ENCODE data around the gene ITGAX. TPM values are rescaled to one million over a fixed set of nuclear protein-coding genes. Genes with fewer than 3 reads are reported as not detected.
A peak's percentile ranks its signal among the peaks of the same experiment; 100 is the strongest.

The ITGAX gene
- polyA plus RNA-seq, 4 donors, result 0.22 to 2.5 (median 1.1) TPM

DNA sequence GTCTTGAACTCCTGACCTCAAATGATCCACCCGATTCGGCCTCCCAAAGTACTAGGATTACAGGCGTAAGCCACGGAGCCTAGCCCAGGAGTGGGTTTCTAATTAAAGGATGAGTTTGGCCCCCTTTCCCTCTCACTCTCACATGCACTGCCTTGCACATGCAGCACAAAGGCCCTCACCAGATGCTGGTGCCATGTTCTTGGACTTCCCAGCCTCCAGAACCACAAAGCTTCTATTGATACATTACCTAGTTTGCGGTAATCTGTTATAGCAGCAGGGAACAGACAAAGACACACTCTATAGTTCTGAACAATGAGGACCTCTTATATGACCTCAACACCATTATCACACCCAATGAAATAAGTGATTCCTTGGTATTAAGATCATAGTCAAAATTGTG lies 20.3 kb downstream of the ITGAX start:
- no peak overlapping the region for H3K27ac ChIP-seq (ENCODE audit: low read depth in 1 of 3, low read length in 2 of 3)
- H3K4me3 ChIP-seq (ENCODE audit: low read depth in 1 of 3, low read length in 3 of 3), result no peak overlapping the region
- DNase-seq, result no peak
- H3K9me3 ChIP-seq (ENCODE audit: control insufficient read depth in 2 of 2, insufficient read depth in 1 of 2, low read depth in 1 of 2, low read length in 1 of 2), result peaks cover 0 to 5% of the 10 kb centered on the region in 2 donors
- H3K4me1 ChIP-seq (ENCODE audit: control insufficient read depth in 3 of 3, insufficient read depth in 2 of 3, low read depth in 1 of 3, low read length in 2 of 3), result peaks cover 0 to 8% (median 0%) of the 10 kb centered on the region in 3 donors
- no peaks in the 10 kb centered on the region for H3K36me3 ChIP-seq (ENCODE audit: control insufficient read depth in 3 of 3, insufficient read depth in 2 of 3, low read depth in 1 of 3, low read length in 3 of 3)
- 94 to 99% (median 98%) methylated on average over 5 of the region's 5 CpGs for WGBS, 3 donors
- no peak for FAIRE-seq
- H3K27me3 ChIP-seq (ENCODE audit: control insufficient read depth in 3 of 3, insufficient read depth in 3 of 3, low read length in 3 of 3), result no peaks in the 10 kb centered on the region

DNA sequence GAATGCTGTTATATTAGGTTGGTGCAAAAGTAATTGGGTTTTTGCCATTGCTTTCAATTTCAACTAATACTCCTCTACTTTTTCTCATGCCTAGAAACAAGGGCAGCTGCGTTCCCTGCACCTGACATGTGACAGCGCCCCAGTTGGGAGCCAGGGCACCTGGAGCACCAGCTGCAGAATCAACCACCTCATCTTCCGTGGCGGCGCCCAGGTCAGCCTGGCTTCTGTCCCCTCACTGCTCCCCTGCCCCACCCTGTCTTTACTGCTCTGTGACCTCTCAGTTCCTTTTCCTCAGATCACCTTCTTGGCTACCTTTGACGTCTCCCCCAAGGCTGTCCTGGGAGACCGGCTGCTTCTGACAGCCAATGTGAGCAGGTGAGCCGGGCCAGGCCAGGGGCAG lies 21.7 kb downstream of the ITGAX start:
- no peak for FAIRE-seq
- no peak overlapping the region for H3K4me3 ChIP-seq (ENCODE audit: low read depth in 1 of 3, low read length in 3 of 3)
- H3K27ac ChIP-seq (ENCODE audit: low read depth in 1 of 3, low read length in 2 of 3), result no peak overlapping the region
- no peaks in the 10 kb centered on the region for H3K27me3 ChIP-seq (ENCODE audit: control insufficient read depth in 3 of 3, insufficient read depth in 3 of 3, low read length in 3 of 3)
- peaks cover 0 to 8% (median 0%) of the 10 kb centered on the region in 3 donors for H3K4me1 ChIP-seq (ENCODE audit: control insufficient read depth in 3 of 3, insufficient read depth in 2 of 3, low read depth in 1 of 3, low read length in 2 of 3)
- DNase-seq, result peak; percentile 42 to 75
- WGBS, 3 donors, result 24 to 58% (median 25%) methylated on average over 8 of the region's 8 CpGs
- H3K36me3 ChIP-seq (ENCODE audit: control insufficient read depth in 3 of 3, insufficient read depth in 2 of 3, low read depth in 1 of 3, low read length in 3 of 3), result no peaks in the 10 kb centered on the region
- H3K9me3 ChIP-seq (ENCODE audit: control insufficient read depth in 2 of 2, insufficient read depth in 1 of 2, low read depth in 1 of 2, low read length in 1 of 2), result peaks cover 0 to 5% of the 10 kb centered on the region in 2 donors

DNA sequence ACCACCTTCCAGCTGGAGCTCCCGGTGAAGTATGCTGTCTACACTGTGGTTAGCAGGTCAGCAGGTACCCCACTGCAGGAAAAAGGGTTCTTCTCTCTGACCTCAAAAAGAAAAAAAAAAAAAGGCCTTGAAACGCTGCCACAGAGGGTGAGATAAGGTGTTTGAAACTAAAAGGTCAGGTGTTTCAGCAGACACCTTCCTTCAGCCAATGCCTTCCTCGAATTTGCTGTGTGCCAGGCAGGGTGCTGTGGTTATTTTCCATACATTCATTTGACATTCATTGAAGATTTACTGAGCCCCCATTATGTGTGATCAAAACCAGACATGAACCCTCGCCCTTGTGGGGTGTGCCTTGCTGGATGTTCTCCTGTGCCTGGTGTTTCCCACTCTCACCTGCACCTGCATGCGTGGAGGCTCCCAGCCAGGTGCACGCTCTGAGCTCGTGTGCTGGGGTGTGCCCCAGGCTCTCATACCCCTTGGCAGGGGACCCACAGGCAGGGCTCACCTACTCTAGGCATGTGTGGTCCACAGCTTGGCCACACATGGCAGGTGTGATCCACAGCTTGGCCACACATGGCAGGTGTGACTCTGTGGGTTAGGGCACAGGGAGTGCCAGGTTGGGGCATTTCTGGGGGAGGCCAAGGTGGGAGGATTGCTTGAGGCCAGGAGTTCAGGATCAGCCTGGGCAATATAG lies 22.4 kb downstream of the ITGAX start:
- no peaks in the 10 kb centered on the region for H3K27me3 ChIP-seq (ENCODE audit: control insufficient read depth in 3 of 3, insufficient read depth in 3 of 3, low read length in 3 of 3)
- peaks cover 0 to 5% of the 10 kb centered on the region in 2 donors for H3K9me3 ChIP-seq (ENCODE audit: control insufficient read depth in 2 of 2, insufficient read depth in 1 of 2, low read depth in 1 of 2, low read length in 1 of 2)
- H3K27ac ChIP-seq (ENCODE audit: low read depth in 1 of 3, low read length in 2 of 3), result no peak overlapping the region
- H3K36me3 ChIP-seq (ENCODE audit: control insufficient read depth in 3 of 3, insufficient read depth in 2 of 3, low read depth in 1 of 3, low read length in 3 of 3), result no peaks in the 10 kb centered on the region
- WGBS, 3 donors, result 12 to 50% (median 21%) methylated on average over 7 of the region's 7 CpGs
- FAIRE-seq, result no peak
- peaks cover 0 to 8% (median 0%) of the 10 kb centered on the region in 3 donors for H3K4me1 ChIP-seq (ENCODE audit: control insufficient read depth in 3 of 3, insufficient read depth in 2 of 3, low read depth in 1 of 3, low read length in 2 of 3)
- no peak overlapping the region for H3K4me3 ChIP-seq (ENCODE audit: low read depth in 1 of 3, low read length in 3 of 3)
- DNase-seq, result peak in 1 of 2 donors; percentile 31

DNA sequence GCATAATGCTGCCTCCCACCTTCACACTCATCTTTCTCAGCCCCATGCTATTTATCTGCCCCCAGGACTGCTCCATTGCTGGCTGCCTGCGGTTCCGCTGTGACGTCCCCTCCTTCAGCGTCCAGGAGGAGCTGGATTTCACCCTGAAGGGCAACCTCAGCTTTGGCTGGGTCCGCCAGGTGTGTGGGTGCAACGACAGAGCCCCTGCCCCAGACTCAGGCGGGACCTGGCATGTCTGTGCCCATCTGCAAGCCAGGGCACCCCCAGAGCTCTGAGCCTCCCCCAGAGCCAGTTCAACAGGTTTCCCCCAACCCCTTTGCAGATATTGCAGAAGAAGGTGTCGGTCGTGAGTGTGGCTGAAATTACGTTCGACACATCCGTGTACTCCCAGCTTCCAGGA lies 25.2 kb downstream of the ITGAX start:
- Histone ChIP-seq H3K36me3 (ENCODE audit: control insufficient read depth in 3 of 3, insufficient read depth in 2 of 3, low read depth in 1 of 3, low read length in 3 of 3) (no peaks in the 10 kb centered on the region), H3K4me3 (ENCODE audit: low read depth in 1 of 3, low read length in 3 of 3) (no peak overlapping the region), H3K4me1 (ENCODE audit: control insufficient read depth in 3 of 3, insufficient read depth in 2 of 3, low read depth in 1 of 3, low read length in 2 of 3) (peaks cover 0 to 8% (median 0%) of the 10 kb centered on the region in 3 donors), H3K27ac (ENCODE audit: low read depth in 1 of 3, low read length in 2 of 3) (no peak overlapping the region), H3K27me3 (ENCODE audit: control insufficient read depth in 3 of 3, insufficient read depth in 3 of 3, low read length in 3 of 3) (no peaks in the 10 kb centered on the region), H3K9me3 (ENCODE audit: control insufficient read depth in 2 of 2, insufficient read depth in 1 of 2, low read depth in 1 of 2, low read length in 1 of 2) (peaks cover 0 to 1% of the 10 kb centered on the region in 2 donors)
- no peak for DNase-seq
- WGBS, 3 donors, result 59 to 79% (median 70%) methylated on average over 12 of the region's 12 CpGs
- no peak for FAIRE-seq

DNA sequence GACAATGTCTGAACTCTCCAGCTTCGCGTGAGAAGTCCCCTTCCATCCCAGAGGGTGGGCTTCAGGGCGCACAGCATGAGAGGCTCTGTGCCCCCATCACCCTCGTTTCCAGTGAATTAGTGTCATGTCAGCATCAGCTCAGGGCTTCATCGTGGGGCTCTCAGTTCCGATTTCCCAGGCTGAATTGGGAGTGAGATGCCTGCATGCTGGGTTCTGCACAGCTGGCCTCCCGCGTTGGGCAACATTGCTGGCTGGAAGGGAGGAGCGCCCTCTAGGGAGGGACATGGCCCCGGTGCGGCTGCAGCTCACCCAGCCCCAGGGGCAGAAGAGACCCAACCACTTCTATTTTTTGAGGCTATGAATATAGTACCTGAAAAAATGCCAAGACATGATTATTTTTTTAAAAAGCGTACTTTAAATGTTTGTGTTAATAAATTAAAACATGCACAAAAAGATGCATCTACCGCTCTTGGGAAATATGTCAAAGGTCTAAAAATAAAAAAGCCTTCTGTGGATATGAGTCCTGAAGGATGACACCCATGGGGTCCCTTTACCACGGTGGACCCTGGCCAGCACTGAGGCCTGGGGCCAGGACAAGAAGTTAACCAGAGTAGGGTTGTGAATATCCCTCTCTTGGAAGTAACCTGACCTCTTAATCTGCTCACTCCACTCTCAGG lies 27.6 kb downstream of the ITGAX start:
- peak; percentile 65 to 77 for DNase-seq
- peaks cover 0 to 8% (median under 1%) of the 10 kb centered on the region in 3 donors for H3K4me1 ChIP-seq (ENCODE audit: control insufficient read depth in 3 of 3, insufficient read depth in 2 of 3, low read depth in 1 of 3, low read length in 2 of 3)
- FAIRE-seq, result no peak
- no peaks in the 10 kb centered on the region for H3K36me3 ChIP-seq (ENCODE audit: control insufficient read depth in 3 of 3, insufficient read depth in 2 of 3, low read depth in 1 of 3, low read length in 3 of 3)
- no peak overlapping the region for H3K27ac ChIP-seq (ENCODE audit: low read depth in 1 of 3, low read length in 2 of 3)
- no peaks in the 10 kb centered on the region for H3K9me3 ChIP-seq (ENCODE audit: control insufficient read depth in 2 of 2, insufficient read depth in 1 of 2, low read depth in 1 of 2, low read length in 1 of 2)
- WGBS, 3 donors, result 25 to 32% (median 27%) methylated on average over 14 of the region's 14 CpGs
- no peaks in the 10 kb centered on the region for H3K27me3 ChIP-seq (ENCODE audit: control insufficient read depth in 3 of 3, insufficient read depth in 3 of 3, low read length in 3 of 3)
- H3K4me3 ChIP-seq (ENCODE audit: low read depth in 1 of 3, low read length in 3 of 3), result no peak overlapping the region

DNA sequence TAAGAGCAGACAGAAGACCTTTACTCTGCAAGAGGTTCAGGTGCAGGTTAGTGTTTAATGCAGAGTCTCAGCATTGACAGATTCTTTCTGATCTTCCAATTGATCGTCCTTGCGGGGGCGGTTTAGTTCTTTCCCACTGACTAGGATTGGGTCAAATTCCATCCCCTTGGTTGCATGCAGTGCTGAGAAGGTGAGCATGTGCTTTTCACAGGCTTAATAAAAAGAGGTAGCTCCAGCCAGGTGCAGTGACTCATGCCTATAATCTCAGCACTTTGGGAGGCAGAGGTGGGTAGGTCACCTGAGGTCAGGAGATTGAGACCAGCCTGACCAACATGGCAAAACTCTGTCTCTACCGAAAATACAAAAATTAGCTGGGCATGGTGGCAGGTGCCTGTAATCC lies 30.7 kb downstream of the ITGAX start:
- peak; percentile 67 to 77 for DNase-seq
- H3K9me3 ChIP-seq (ENCODE audit: control insufficient read depth in 2 of 2, insufficient read depth in 1 of 2, low read depth in 1 of 2, low read length in 1 of 2), result no peaks in the 10 kb centered on the region
- FAIRE-seq, result no peak
- H3K4me1 ChIP-seq (ENCODE audit: control insufficient read depth in 3 of 3, insufficient read depth in 2 of 3, low read depth in 1 of 3, low read length in 2 of 3), result peaks cover 0 to 8% (median 0%) of the 10 kb centered on the region in 3 donors
- no peak overlapping the region for H3K27ac ChIP-seq (ENCODE audit: low read depth in 1 of 3, low read length in 2 of 3)
- no peaks in the 10 kb centered on the region for H3K27me3 ChIP-seq (ENCODE audit: control insufficient read depth in 3 of 3, insufficient read depth in 3 of 3, low read length in 3 of 3)
- no peak overlapping the region for H3K4me3 ChIP-seq (ENCODE audit: low read depth in 1 of 3, low read length in 3 of 3)
- no peaks in the 10 kb centered on the region for H3K36me3 ChIP-seq (ENCODE audit: control insufficient read depth in 3 of 3, insufficient read depth in 2 of 3, low read depth in 1 of 3, low read length in 3 of 3)
- 20 to 72% (median 32%) methylated on average over 4 of the region's 4 CpGs for WGBS, 3 donors

DNA sequence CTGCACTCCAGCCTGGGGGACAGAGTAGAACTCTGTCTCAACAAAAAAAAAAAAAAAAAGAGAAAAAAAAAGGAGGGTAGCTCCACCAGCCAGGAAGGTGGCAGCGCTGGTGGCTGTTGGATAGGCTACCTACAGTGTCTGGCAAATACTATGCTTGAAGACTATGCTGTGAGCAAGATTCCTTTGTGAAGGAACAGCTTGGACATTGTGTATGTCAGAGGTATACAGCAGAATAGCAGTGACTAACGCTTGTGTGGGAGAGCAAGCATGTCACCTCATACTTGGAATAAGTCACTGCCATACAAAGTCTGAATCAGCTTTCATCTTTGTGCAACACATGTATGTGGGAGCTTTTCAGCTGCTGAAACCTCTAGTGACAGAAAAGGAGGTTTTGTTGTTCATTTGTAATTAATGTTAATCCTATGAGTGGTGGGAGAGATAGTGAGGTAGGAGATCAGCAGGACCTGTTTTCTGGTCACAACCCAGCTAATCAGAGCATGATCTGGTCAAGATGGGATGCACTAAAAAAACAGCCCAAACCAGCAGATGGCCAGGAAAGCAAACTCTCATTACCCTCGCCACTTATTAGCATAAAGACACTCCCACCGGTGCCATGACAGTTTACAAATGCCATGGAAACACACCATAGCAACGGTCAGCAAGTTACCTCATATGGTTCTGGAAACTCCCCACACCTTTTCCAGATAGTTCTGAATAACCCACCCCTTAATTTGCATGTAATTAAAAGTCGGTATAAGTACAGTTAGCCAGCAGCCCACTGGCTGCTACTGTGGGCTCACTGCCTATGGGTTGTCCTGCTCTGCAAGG lies 31.4 kb downstream of the ITGAX start:
- DNase-seq, result peak; percentile 28 to 49
- H3K4me3 ChIP-seq (ENCODE audit: low read depth in 1 of 3, low read length in 3 of 3), result no peak overlapping the region
- H3K9me3 ChIP-seq (ENCODE audit: control insufficient read depth in 2 of 2, insufficient read depth in 1 of 2, low read depth in 1 of 2, low read length in 1 of 2), result no peaks in the 10 kb centered on the region
- no peaks in the 10 kb centered on the region for H3K36me3 ChIP-seq (ENCODE audit: control insufficient read depth in 3 of 3, insufficient read depth in 2 of 3, low read depth in 1 of 3, low read length in 3 of 3)
- no peak for FAIRE-seq
- 10 to 40% (median 12%) methylated on average over 6 of the region's 6 CpGs for WGBS, 3 donors
- H3K4me1 ChIP-seq (ENCODE audit: control insufficient read depth in 3 of 3, insufficient read depth in 2 of 3, low read depth in 1 of 3, low read length in 2 of 3), result peaks cover 0 to 8% (median 0%) of the 10 kb centered on the region in 3 donors
- H3K27me3 ChIP-seq (ENCODE audit: control insufficient read depth in 3 of 3, insufficient read depth in 3 of 3, low read length in 3 of 3), result no peaks in the 10 kb centered on the region
- peak overlapping the region in 1 of 3 donors; percentile 1 for H3K27ac ChIP-seq (ENCODE audit: low read depth in 1 of 3, low read length in 2 of 3)

DNA sequence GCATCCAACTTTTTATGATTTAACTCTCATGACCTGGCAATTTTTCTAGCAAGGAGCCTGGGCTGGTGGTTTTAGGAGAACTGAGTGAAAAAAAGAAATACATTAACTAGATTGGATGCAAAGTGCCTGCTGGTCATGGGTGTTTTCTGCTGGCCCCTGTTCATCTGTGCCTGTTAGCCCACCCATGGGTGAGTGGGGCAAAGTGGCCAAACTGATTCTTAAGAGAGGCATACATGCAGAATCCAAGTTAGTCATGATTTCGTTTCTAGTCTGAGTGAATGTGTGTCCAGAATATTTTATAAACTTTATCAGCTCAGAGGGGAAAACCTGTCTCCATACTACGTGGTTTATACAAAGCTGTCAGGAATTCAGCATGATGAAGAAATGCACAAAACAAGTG lies 33.6 kb downstream of the ITGAX start:
- WGBS, 3 donors, result 76 to 95% (median 85%) methylated on average over 2 of the region's 2 CpGs
- Histone ChIP-seq H3K9me3 (ENCODE audit: control insufficient read depth in 2 of 2, insufficient read depth in 1 of 2, low read depth in 1 of 2, low read length in 1 of 2) (no peaks in the 10 kb centered on the region), H3K36me3 (ENCODE audit: control insufficient read depth in 3 of 3, insufficient read depth in 2 of 3, low read depth in 1 of 3, low read length in 3 of 3) (no peaks in the 10 kb centered on the region), H3K27ac (ENCODE audit: low read depth in 1 of 3, low read length in 2 of 3) (no peak overlapping the region), H3K4me1 (ENCODE audit: control insufficient read depth in 3 of 3, insufficient read depth in 2 of 3, low read depth in 1 of 3, low read length in 2 of 3) (peaks cover 0 to 8% (median 0%) of the 10 kb centered on the region in 3 donors), H3K27me3 (ENCODE audit: control insufficient read depth in 3 of 3, insufficient read depth in 3 of 3, low read length in 3 of 3) (no peaks in the 10 kb centered on the region), H3K4me3 (ENCODE audit: low read depth in 1 of 3, low read length in 3 of 3) (no peak overlapping the region)
- FAIRE-seq (no peak), DNase-seq (no peak)

Data from small intestine (tissue), 7 donors.